ENCODE data around the gene PLA2G6. TPM values are rescaled to one million over a fixed set of nuclear protein-coding genes. Genes with fewer than 3 reads are reported as not detected.

The PLA2G6 gene
- total and polyA plus RNA-seq, 9 of the 15 experiments (the other 6 are each of a cell fraction or from before 2014, with no cell fraction given): 0.11 to 12.2 (median 9.7) TPM

DNA sequence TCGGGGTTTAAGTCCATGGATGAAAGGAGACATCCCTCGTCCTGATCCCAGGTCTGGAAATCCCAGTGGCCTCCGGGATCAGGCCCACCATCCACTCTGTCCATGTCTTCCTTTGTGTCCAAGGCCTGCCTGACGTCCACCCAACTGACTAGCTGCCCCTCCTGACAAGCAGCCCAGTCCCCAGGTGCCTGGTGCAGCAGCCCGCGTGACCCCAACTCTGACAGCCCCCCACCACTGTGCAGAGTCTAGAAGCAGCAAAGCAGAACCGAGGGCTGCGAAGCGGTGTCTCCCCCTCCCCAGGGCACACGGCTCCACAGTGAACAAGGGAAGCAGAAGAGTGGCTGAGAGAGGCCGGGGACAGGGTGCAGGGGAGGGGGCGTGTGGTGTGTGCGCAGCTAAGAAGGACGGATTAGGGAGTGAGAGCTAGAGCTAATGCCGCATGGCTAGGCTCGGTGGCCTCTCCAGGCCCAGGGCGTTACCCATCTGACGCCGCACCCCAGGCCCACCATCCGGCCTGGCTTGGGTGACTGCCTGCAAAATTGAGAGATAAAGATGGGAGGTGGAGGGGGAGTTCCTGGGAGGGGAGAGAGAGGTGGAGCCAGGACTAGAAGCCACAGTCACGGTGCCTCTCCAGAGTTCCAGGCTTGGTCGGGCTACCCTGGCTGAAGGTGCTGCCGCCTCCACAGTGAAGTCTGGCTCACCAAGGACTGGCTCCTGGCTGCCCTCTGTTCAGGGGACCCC, 54.5 kb downstream of the PLA2G6 start (continued):
- TF ChIP-seq, protein P1, sequence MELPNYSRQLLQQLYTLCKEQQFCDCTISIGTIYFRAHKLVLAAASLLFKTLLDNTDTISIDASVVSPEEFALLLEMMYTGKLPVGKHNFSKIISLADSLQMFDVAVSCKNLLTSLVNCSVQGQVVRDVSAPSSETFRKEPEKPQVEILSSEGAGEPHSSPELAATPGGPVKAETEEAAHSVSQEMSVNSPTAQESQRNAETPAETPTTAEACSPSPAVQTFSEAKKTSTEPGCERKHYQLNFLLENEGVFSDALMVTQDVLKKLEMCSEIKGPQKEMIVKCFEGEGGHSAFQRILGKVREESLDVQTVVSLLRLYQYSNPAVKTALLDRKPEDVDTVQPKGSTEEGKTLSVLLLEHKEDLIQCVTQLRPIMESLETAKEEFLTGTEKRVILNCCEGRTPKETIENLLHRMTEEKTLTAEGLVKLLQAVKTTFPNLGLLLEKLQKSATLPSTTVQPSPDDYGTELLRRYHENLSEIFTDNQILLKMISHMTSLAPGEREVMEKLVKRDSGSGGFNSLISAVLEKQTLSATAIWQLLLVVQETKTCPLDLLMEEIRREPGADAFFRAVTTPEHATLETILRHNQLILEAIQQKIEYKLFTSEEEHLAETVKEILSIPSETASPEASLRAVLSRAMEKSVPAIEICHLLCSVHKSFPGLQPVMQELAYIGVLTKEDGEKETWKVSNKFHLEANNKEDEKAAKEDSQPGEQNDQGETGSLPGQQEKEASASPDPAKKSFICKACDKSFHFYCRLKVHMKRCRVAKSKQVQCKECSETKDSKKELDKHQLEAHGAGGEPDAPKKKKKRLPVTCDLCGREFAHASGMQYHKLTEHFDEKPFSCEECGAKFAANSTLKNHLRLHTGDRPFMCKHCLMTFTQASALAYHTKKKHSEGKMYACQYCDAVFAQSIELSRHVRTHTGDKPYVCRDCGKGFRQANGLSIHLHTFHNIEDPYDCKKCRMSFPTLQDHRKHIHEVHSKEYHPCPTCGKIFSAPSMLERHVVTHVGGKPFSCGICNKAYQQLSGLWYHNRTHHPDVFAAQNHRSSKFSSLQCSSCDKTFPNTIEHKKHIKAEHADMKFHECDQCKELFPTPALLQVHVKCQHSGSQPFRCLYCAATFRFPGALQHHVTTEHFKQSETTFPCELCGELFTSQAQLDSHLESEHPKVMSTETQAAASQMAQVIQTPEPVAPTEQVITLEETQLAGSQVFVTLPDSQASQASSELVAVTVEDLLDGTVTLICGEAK (IDR thresholded peaks at IDR 0.05): no peak
- TF ChIP-seq, protein P1 (CRISPR knock-in tag; IDR thresholded peaks at IDR 0.05): no peak
- TF ChIP-seq SMARCA4 (IDR thresholded peaks at IDR 0.05) (peak; percentile 31; the same call in 1 of the 2 replicates), POLR2H (tag; IDR thresholded peaks at IDR 0.05; ENCODE audit: low read depth) (no peak), SMAD3 (CRISPR knock-in tag; conservative IDR thresholded peaks at IDR 0.05) (no peak), POLR2G (IDR thresholded peaks at IDR 0.05; ENCODE audit: low read depth, low read length) (peak; percentile 81), HDAC1 (IDR thresholded peaks at IDR 0.05) (peak in 1 of 2 experiments; percentile 38; a peak in 1 of 4 replicates), NFYB (IDR thresholded peaks at IDR 0.05; ENCODE audit: extremely low read depth, insufficient read length) (no peak), CXXC5 (CRISPR knock-in tag; IDR thresholded peaks at IDR 0.05) (peak; percentile 54), PYGO2 (tag; IDR thresholded peaks at IDR 0.05) (no peak), MAFG (tag; conservative IDR thresholded peaks at IDR 0.05) (no peak), ZFX (CRISPR knock-in tag; IDR thresholded peaks at IDR 0.05) (peak; percentile 64)
- TF ChIP-seq, protein P2, sequence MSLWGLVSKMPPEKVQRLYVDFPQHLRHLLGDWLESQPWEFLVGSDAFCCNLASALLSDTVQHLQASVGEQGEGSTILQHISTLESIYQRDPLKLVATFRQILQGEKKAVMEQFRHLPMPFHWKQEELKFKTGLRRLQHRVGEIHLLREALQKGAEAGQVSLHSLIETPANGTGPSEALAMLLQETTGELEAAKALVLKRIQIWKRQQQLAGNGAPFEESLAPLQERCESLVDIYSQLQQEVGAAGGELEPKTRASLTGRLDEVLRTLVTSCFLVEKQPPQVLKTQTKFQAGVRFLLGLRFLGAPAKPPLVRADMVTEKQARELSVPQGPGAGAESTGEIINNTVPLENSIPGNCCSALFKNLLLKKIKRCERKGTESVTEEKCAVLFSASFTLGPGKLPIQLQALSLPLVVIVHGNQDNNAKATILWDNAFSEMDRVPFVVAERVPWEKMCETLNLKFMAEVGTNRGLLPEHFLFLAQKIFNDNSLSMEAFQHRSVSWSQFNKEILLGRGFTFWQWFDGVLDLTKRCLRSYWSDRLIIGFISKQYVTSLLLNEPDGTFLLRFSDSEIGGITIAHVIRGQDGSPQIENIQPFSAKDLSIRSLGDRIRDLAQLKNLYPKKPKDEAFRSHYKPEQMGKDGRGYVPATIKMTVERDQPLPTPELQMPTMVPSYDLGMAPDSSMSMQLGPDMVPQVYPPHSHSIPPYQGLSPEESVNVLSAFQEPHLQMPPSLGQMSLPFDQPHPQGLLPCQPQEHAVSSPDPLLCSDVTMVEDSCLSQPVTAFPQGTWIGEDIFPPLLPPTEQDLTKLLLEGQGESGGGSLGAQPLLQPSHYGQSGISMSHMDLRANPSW (CRISPR knock-in tag; IDR thresholded peaks at IDR 0.05): no peak

Measured in K562 (cell line).